GM21360 (cell line): ENCODE measurements around the gene OPCML.
A peak's percentile ranks its signal among the peaks of the same experiment; 100 is the strongest.

Source experiments
- ATAC-seq: cut with Tn5 transposase; IDR thresholded peaks from one replicate; pipeline ENCODE4 v1.9.1; 2021; ENCODE audit warnings: mild to moderate bottlenecking, moderate library complexity; ENCODE audit not compliant: unreplicated experiment

The OPCML gene

GRCh38 chr11:133149698-133150097, 382.6 kb downstream of the OPCML start:
- ATAC-seq = no peak

- ATAC-seq = no peak
Observed at GRCh38 chr11:133147625-133148024, 384.7 kb downstream of the OPCML start.

- ATAC-seq = no peak
Observed at GRCh38 chr11:133146697-133147306, 385.5 kb downstream of the OPCML start.

- no peak for ATAC-seq
Observed at GRCh38 chr11:133137939-133138338, 394.4 kb downstream of the OPCML start.

- no peak for ATAC-seq
Observed at GRCh38 chr11:133137270-133137669, 395.0 kb downstream of the OPCML start.

- no peak for ATAC-seq
Observed at GRCh38 chr11:133136376-133136775, 395.9 kb downstream of the OPCML start.

- peak; percentile 93 for ATAC-seq
Observed at GRCh38 chr11:133134314-133135173, 397.8 kb downstream of the OPCML start.

- no peak for ATAC-seq
Observed at GRCh38 chr11:133133606-133134005, 398.7 kb downstream of the OPCML start.

GRCh38 chr11:133133050-133133449, 399.3 kb downstream of the OPCML start:
- ATAC-seq = no peak

GRCh38 chr11:133127741-133128140, 404.6 kb downstream of the OPCML start:
- no peak for ATAC-seq

GRCh38 chr11:133123796-133124195, 408.5 kb downstream of the OPCML start:
- ATAC-seq = no peak

- no peak for ATAC-seq
Observed at GRCh38 chr11:133123366-133123765, 408.9 kb downstream of the OPCML start.

GRCh38 chr11:133122256-133122655, 410.0 kb downstream of the OPCML start:
- ATAC-seq = no peak

GRCh38 chr11:133118563-133119268, 413.6 kb downstream of the OPCML start:
- ATAC-seq = no peak

GRCh38 chr11:133115099-133115498, 417.2 kb downstream of the OPCML start:
- no peak for ATAC-seq

GRCh38 chr11:133107763-133108162, 424.5 kb downstream of the OPCML start:
- no peak for ATAC-seq

- ATAC-seq = no peak
Observed at GRCh38 chr11:133107136-133107535, 425.2 kb downstream of the OPCML start.

- no peak for ATAC-seq
Observed at GRCh38 chr11:133106417-133106816, 425.9 kb downstream of the OPCML start.

GRCh38 chr11:133104009-133104744, 428.1 kb downstream of the OPCML start:
- ATAC-seq = no peak

GRCh38 chr11:133096981-133097380, 435.3 kb downstream of the OPCML start:
- no peak for ATAC-seq

- ATAC-seq = no peak
Observed at GRCh38 chr11:133086518-133086917, 445.8 kb downstream of the OPCML start.
